ENCODE measurements around the gene ADCY1. TPM values are rescaled to one million over a fixed set of nuclear protein-coding genes. Genes with fewer than 3 reads are reported as not detected.
A peak's percentile ranks its signal among the peaks of the same experiment; 100 is the strongest.

ADCY1 gene
- total RNA-seq, 2 donors from 2014 or later: 1.1 TPM

DNA sequence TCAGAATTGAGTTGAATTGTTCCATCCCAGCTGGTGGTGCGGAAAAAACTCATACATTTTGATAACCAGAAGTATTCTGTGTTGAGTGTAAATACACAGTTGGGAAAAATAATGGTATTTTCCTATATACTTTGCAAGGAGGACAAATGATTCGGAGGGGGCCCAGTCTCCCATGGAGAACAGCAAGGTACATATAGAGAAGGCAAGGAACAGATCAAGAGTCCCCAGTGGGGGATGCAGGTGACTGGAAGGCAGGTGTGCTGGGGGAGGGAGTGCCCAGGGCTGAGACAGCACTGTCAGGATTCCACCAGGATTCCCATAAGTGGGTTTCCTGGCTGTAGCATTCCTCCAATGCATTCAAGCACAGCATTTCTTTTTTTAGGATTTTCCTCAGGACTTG, 10.8 kb upstream of the ADCY1 start:
- Histone ChIP-seq H3K27ac (no peak overlapping the region), H3K27me3 (no peaks in the 10 kb centered on the region), H3K4me3 (no peak overlapping the region), H3K36me3 (no peaks in the 10 kb centered on the region), H3K9ac (ENCODE audit: low read depth in 2 of 2, low read length in 2 of 2) (no peak overlapping the region), H3K9me3 (no peaks in the 10 kb centered on the region), H3K4me1 (no peaks in the 10 kb centered on the region)
- peak; percentile 3 for DNase-seq
- TF ChIP-seq, protein P1, sequence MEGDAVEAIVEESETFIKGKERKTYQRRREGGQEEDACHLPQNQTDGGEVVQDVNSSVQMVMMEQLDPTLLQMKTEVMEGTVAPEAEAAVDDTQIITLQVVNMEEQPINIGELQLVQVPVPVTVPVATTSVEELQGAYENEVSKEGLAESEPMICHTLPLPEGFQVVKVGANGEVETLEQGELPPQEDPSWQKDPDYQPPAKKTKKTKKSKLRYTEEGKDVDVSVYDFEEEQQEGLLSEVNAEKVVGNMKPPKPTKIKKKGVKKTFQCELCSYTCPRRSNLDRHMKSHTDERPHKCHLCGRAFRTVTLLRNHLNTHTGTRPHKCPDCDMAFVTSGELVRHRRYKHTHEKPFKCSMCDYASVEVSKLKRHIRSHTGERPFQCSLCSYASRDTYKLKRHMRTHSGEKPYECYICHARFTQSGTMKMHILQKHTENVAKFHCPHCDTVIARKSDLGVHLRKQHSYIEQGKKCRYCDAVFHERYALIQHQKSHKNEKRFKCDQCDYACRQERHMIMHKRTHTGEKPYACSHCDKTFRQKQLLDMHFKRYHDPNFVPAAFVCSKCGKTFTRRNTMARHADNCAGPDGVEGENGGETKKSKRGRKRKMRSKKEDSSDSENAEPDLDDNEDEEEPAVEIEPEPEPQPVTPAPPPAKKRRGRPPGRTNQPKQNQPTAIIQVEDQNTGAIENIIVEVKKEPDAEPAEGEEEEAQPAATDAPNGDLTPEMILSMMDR (IDR thresholded peaks at IDR 0.05): no peak
- intact Hi-C loops (cut with DNase I): no loop called here

DNA sequence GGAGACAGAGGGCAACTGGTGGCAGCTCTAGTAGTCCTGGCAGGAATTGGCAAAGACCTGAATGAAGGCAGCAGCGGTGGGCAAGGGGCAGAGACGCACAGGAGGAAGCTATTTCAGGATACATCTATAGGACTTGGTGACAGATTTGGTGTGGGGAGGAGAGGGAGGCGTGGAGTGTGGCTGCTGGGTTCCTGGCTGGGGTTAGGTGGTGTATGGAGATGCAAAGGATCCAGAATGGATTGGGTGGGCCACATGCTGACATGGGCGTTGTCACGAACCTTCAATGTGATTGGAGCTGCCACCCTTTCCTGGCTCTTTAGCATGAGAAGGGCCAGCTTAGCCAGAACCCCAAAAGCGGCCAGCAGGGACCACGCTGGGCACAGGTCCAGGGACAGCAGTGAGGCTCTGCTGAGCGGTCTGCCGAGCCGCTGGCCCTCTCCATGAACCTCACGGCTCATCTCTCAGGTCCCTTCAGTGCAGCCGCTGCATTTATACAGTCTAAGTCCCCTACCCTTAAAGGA, 10.2 kb upstream of the ADCY1 start:
- no peaks in the 10 kb centered on the region for H3K36me3 ChIP-seq
- H3K27ac ChIP-seq: no peak overlapping the region
- TF ChIP-seq, protein P1 (IDR thresholded peaks at IDR 0.05): no peak
- DNase-seq: peak; percentile 10
- H3K9ac ChIP-seq (ENCODE audit: low read depth in 2 of 2, low read length in 2 of 2): no peak overlapping the region
- no peaks in the 10 kb centered on the region for H3K4me1 ChIP-seq
- H3K27me3 ChIP-seq: no peaks in the 10 kb centered on the region
- H3K4me3 ChIP-seq: no peak overlapping the region
- H3K9me3 ChIP-seq: no peaks in the 10 kb centered on the region
- intact Hi-C loops (cut with DNase I): no loop called here

DNA sequence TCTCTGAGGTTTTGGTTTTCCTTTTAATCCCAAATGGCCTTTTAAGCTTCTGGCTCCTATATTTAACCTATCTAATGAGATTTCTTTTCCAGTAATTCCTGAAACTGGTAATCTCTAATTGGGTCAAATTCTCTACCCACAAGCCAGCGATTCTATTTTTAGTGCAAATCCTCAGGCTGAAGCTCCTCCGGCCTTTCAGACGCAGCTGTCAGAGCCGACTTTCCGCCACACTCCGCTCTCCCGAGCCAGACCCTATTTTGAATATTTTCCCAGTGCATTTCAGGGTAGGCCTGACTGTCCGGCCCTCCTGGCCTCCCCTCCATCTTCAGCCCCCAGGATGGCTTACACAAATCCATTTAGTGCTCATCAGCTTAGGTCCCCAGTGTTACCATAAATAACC, 9.7 kb upstream of the ADCY1 start:
- no peak overlapping the region for H3K9ac ChIP-seq (ENCODE audit: low read depth in 2 of 2, low read length in 2 of 2)
- TF ChIP-seq, protein P1 (IDR thresholded peaks at IDR 0.05): no peak
- H3K27ac ChIP-seq: no peak overlapping the region
- H3K36me3 ChIP-seq: no peaks in the 10 kb centered on the region
- intact Hi-C loops (cut with DNase I): no loop called here
- no peaks in the 10 kb centered on the region for H3K9me3 ChIP-seq
- H3K4me1 ChIP-seq: no peaks in the 10 kb centered on the region
- H3K27me3 ChIP-seq: no peaks in the 10 kb centered on the region
- H3K4me3 ChIP-seq: no peak overlapping the region
- DNase-seq: no peak

DNA sequence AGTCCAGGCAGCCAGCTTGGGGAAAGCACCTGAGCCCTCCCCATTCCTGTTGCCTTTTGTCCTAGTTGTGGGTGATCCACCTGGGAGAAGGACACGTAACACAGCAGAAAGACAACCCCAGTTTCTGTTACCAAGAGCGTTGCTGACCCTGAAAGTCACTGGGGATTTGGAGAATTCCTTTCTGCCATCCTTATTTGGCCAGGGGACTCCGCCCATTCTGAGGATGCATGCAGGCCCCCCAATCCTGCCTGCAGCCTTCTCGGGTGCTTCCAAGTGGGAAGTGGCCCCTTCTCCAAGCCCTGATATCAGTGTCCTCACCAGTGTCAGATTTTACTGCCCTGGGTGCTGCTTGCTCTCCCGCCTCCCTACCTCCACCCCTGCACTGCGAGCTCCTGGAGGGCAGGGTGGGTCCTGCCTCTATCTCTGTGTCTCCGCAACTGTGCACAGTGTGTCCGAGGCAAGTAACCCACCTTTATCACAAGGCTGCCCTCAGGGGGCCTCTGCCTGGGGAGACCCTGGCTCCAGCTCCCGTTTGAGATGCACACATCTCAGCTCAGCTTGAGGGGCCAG, 9.2 kb upstream of the ADCY1 start:
- H3K9ac ChIP-seq (ENCODE audit: low read depth in 2 of 2, low read length in 2 of 2): no peak overlapping the region
- no peaks in the 10 kb centered on the region for H3K9me3 ChIP-seq
- no peaks in the 10 kb centered on the region for H3K36me3 ChIP-seq
- intact Hi-C loops (cut with DNase I): no loop called here
- TF ChIP-seq, protein P1 (IDR thresholded peaks at IDR 0.05): no peak
- no peaks in the 10 kb centered on the region for H3K4me1 ChIP-seq
- no peak overlapping the region for H3K27ac ChIP-seq
- H3K27me3 ChIP-seq: no peaks in the 10 kb centered on the region
- no peak for DNase-seq
- H3K4me3 ChIP-seq: no peak overlapping the region

DNA sequence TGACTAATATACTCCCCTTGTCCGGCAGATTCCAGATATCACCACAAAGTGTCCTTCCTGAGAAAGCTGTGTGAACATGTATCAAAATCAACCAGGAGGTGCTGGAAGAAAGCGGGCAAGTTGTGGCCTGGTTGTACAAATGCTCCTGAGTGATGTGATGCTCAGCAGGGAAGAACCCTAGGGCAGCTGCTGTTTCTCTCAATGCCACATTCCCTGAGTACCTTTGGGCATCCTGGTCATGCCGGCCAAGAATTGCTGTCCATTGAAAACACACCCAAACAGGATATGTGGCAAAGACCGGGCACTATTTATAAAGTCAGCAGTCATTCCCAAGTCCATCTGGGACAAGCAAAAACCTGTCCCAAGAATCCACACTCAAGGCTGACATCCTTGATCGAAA, 7.8 kb upstream of the ADCY1 start:
- intact Hi-C loops (cut with DNase I): no loop called here
- H3K4me1 ChIP-seq: no peaks in the 10 kb centered on the region
- H3K9me3 ChIP-seq: no peaks in the 10 kb centered on the region
- TF ChIP-seq, protein P1 (IDR thresholded peaks at IDR 0.05): no peak
- H3K36me3 ChIP-seq: no peaks in the 10 kb centered on the region
- no peak overlapping the region for H3K27ac ChIP-seq
- H3K27me3 ChIP-seq: no peaks in the 10 kb centered on the region
- H3K9ac ChIP-seq (ENCODE audit: low read depth in 2 of 2, low read length in 2 of 2): no peak overlapping the region
- DNase-seq: no peak
- no peak overlapping the region for H3K4me3 ChIP-seq
